ENCODE data around the gene VPS52. TPM values are rescaled to one million over a fixed set of nuclear protein-coding genes. Genes with fewer than 3 reads are reported as not detected.
"Not testable (repeated sequence)": the region's sequence is repeated elsewhere in the genome, so short reads cannot be mapped to it uniquely, and the experiment has no call there.

VPS52 gene
- total and polyA plus RNA-seq, 5 donors, result 31.1 to 39.1 (median 34.6) TPM

DNA sequence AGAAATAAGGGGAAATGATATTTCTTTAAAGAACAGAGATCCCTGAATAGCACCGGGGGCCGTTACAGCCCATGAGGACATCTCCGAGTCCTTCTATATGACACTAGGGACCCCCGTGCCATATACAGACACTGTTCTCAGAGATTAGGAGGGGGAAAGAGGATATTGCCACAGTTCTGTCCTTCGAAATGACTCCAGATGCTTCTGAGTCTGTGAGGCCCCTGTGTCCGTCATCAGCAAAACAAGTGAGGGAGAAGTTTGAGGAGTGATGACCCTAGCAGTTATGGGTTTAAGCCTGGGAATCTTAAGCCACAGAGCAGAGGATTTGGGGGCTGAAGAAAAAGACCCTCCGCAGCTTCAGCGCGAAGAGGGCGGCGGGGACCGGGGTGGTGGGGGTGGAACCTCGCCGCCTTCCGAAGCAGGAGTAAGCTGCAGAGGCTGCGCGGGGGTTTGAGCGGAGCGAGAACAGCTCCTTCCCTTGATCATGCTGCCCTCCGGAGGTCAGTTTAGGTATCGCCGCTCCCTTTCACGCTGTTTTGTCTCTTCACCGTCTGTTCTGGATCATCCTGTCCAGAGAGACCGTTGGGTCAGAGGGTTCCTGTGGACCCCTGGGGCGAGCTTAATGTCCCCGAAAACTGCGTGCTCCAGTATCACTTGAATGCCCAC is 23.6 kb downstream of the VPS52 start:
- Histone ChIP-seq H3K27ac (ENCODE audit: low read length) (peak overlapping the region; percentile 94), H3K9me3 (ENCODE audit: control insufficient read depth, low read length) (no peaks in the 10 kb centered on the region), H3K4me3 (ENCODE audit: low read length) (peak overlapping the region; percentile 47), H3K4me1 (ENCODE audit: control insufficient read depth, insufficient read depth, low read length) (peaks cover 4% of the 10 kb centered on the region), H3K27me3 (ENCODE audit: control insufficient read depth, insufficient read depth) (no peaks in the 10 kb centered on the region)
- intact Hi-C loops (cut with DNase I), result loop anchor here (1.0 to 10.0 kb wide), 6 partner anchors 73 to 231 kb away; no protein-coding TSS in a partner anchor
- ATAC-seq (peak; percentile 61 to 76), DNase-seq (peak; percentile 85 to 96 (median 94))
- WGBS, result 2% methylated on average over 28 of the region's 28 CpGs

DNA sequence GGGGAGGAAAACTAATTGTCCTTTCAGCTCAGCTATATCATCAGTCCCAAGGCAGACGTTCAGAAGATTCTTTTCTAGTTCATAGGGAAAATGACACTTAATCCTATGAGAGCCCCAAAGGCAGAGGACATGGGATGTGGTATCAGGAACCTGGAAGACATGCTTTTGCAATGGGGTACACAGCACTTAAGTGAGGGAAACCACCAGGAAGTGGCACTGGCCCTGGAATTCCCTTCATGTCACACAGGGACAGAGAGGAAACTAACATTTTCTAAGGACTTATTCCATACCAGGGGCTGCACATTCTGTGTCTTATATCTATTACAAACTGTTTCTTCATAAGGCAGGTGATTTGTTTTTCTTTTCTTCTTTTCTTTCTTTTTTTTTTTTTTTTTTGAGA is 28.2 kb downstream of the VPS52 start:
- intact Hi-C loops (cut with DNase I), result loop anchor here in 3 of 4 donors (5.0 to 10.0 kb wide), 3 partner anchors 69 to 119 kb away; no protein-coding TSS in a partner anchor
- Histone ChIP-seq H3K27ac (ENCODE audit: low read length) (no peak overlapping the region), H3K9me3 (ENCODE audit: control insufficient read depth, low read length) (no peaks in the 10 kb centered on the region), H3K4me3 (ENCODE audit: low read length) (no peak overlapping the region), H3K4me1 (ENCODE audit: control insufficient read depth, insufficient read depth, low read length) (no peaks in the 10 kb centered on the region), H3K27me3 (ENCODE audit: control insufficient read depth, insufficient read depth) (no peaks in the 10 kb centered on the region)
- ATAC-seq (no peak), DNase-seq (no peak)
- 30% methylated on average over 1 of the region's 1 CpG for WGBS

DNA sequence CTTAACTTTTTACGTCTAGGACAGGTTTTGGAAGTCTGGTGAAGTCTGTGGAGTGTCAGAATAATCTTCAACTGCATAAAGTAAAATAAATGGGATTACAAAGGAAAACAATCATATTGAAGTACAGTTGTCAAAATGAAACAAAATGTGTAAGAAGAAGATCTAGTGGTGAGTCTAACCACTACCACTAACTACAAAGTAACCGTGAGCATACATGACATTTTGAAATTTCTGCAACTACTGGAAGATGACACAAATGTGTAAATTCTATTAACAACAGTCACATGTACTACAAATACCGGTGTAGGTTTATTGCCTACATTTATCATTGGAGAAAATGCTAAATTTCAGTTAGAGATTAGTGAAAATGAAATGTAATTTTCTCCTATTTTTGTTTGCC is 29.7 kb downstream of the VPS52 start:
- intact Hi-C loops (cut with DNase I), result loop anchor here in 3 of 4 donors (5.0 to 10.0 kb wide), 3 partner anchors 67 to 117 kb away; no protein-coding TSS in a partner anchor
- no peak overlapping the region for H3K27ac ChIP-seq (ENCODE audit: low read length)
- ATAC-seq (no peak), DNase-seq (no peak)
- no peaks in the 10 kb centered on the region for H3K27me3 ChIP-seq (ENCODE audit: control insufficient read depth, insufficient read depth)
- 59% methylated on average over 3 of the region's 3 CpGs for WGBS
- no peaks in the 10 kb centered on the region for H3K4me1 ChIP-seq (ENCODE audit: control insufficient read depth, insufficient read depth, low read length)
- H3K4me3 ChIP-seq (ENCODE audit: low read length), result no peak overlapping the region
- H3K9me3 ChIP-seq (ENCODE audit: control insufficient read depth, low read length), result no peaks in the 10 kb centered on the region

DNA sequence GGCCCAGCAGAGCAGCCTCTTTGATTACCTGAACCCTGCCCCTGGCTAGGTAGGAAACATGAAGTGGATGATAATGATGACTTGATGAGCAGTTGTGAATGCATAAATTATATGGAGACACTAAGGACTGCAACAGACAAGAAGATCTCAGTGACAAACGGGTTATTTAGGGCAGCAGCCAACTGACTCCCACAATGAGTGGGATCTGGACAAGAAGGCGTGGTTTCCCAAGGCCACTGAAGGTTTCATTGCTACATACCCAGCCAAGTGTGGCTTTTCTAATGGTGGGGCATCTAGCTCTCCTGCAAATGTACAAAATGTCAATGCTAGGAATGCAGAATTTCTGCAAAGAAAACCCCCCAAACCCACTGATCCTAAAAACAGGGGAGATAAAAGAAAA is 33.9 kb downstream of the VPS52 start:
- H3K9me3 ChIP-seq (ENCODE audit: control insufficient read depth, low read length), result no peaks in the 10 kb centered on the region
- WGBS, result 58% methylated on average over 2 of the region's 2 CpGs
- H3K4me3 ChIP-seq (ENCODE audit: low read length), result no peak overlapping the region
- no peak overlapping the region for H3K27ac ChIP-seq (ENCODE audit: low read length)
- no peak for DNase-seq
- H3K27me3 ChIP-seq (ENCODE audit: control insufficient read depth, insufficient read depth), result no peaks in the 10 kb centered on the region
- ATAC-seq, result no peak
- H3K4me1 ChIP-seq (ENCODE audit: control insufficient read depth, insufficient read depth, low read length), result peaks cover 1% of the 10 kb centered on the region
- intact Hi-C loops (cut with DNase I), result no loop called here

DNA sequence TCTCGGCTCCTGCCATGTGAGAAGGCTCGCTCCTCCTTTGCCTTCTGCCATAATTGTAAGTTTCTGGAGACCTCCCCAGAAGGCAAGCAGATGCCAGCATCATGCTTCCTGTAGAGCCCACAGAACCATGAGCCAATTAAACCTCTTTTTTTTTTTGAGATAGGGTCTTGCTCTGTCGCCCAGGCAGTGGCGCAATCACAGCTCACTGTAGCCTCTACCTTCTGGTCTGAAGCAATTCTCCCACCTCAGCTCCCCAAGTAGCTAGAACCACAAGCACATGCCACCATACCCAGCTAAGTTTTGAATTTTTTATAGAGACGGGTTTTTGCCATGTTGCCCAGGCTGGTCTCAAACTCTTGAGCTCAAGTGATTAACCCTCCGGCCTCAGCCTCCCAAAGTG is 34.8 kb downstream of the VPS52 start:
- DNase-seq (no peak), ATAC-seq (no peak)
- H3K4me3 ChIP-seq (ENCODE audit: low read length), result no peak overlapping the region
- H3K27me3 ChIP-seq (ENCODE audit: control insufficient read depth, insufficient read depth), result no peaks in the 10 kb centered on the region
- H3K9me3 ChIP-seq (ENCODE audit: control insufficient read depth, low read length), result no peaks in the 10 kb centered on the region
- intact Hi-C loops (cut with DNase I), result no loop called here
- no peak overlapping the region for H3K27ac ChIP-seq (ENCODE audit: low read length)
- WGBS, result 87% methylated on average over 6 of the region's 6 CpGs
- H3K4me1 ChIP-seq (ENCODE audit: control insufficient read depth, insufficient read depth, low read length), result peaks cover 1% of the 10 kb centered on the region

DNA sequence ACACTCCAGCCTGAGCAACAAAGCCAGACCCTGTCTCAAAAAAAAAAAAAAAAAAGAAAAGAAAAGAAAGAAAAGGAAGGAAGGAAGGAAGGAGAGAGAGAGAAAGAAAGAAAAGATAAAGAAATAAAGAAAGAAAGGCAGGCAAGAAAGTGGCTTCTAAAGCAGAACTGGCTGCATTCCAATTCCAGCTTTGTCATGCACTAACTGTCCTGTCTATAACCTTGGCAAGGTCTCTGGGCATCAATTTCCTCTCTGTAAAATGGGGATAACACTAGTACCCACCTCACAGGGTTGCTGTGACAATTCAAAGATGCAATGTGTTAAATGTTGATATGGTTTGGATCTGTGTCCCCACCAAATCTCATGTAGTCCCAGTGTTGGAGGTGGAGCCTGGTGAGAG is 35.3 kb downstream of the VPS52 start:
- Histone ChIP-seq H3K9me3 (ENCODE audit: control insufficient read depth, low read length) (no peaks in the 10 kb centered on the region), H3K27me3 (ENCODE audit: control insufficient read depth, insufficient read depth) (no peaks in the 10 kb centered on the region)
- intact Hi-C loops (cut with DNase I), result no loop called here

DNA sequence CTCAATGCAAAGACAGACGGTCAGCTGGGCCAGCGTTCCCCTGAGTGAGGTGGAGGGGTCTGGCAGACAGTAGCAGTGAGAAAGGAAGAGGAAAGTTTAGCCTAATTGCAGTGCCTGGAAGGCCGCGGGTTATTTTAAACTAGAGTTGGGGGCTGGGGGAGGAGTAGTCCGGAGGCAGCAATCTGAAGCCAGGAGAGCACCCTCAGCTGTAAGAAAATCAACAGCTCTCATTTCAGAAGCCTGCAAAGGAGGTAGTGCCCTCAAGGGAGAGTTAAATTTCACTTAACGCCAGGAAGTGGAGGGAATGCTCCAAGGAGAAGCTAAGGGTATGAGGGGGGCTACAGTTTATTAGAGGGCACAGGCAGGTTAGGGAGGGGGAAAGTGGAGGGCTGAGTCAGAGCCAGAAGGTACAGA is 36.4 kb downstream of the VPS52 start:
- H3K27ac ChIP-seq (ENCODE audit: low read length), result no peak overlapping the region
- intact Hi-C loops (cut with DNase I), result no loop called here
- H3K4me1 ChIP-seq (ENCODE audit: control insufficient read depth, insufficient read depth, low read length), result peaks cover 1% of the 10 kb centered on the region
- WGBS, result 16% methylated on average over 6 of the region's 6 CpGs
- no peaks in the 10 kb centered on the region for H3K9me3 ChIP-seq (ENCODE audit: control insufficient read depth, low read length)
- H3K27me3 ChIP-seq (ENCODE audit: control insufficient read depth, insufficient read depth), result no peaks in the 10 kb centered on the region
- no peak for ATAC-seq
- no peak for DNase-seq
- H3K4me3 ChIP-seq (ENCODE audit: low read length), result no peak overlapping the region

More for the DNA sequence above, 35.3 kb downstream of the VPS52 start:
- Histone ChIP-seq H3K4me3 (ENCODE audit: low read length) (no peak overlapping the region), H3K27ac (ENCODE audit: low read length) (no peak overlapping the region), H3K4me1 (ENCODE audit: control insufficient read depth, insufficient read depth, low read length) (peaks cover 1% of the 10 kb centered on the region)
- DNase-seq (no peak), ATAC-seq (no peak)

DNA sequence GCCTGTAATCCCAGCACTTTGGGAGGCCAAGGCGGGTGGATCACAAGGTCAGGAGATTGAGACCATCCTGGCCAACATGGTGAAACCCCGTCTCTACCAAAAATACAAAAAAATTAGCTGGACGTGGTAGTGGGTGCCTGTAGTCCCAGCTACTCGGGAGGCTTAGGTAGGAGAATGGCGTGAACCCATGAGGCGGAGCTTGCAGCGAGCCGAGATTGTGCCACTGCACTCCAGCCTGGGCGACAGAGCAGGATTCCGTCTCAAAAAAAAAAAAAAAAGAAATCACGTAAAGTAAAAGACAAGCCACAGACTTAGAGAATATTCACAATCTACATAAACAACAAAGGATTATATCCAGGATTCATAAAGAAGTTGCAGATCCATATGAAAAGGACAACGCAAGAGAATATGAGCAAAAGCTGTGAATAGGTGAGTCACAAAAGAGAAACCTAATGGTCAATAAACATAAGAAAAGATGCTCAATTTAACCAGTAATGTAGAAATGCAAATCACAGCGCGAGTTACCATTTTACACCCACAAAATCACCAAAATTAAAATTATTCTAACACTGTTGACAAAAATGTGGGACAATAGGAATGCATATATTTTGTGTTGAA is 45.1 kb downstream of the VPS52 start:
- H3K4me3 ChIP-seq (ENCODE audit: low read length); DNase-seq; H3K27ac ChIP-seq (ENCODE audit: low read length); ATAC-seq; intact Hi-C loops (cut with DNase I); H3K4me1 ChIP-seq (ENCODE audit: control insufficient read depth, insufficient read depth, low read length); H3K27me3 ChIP-seq (ENCODE audit: control insufficient read depth, insufficient read depth); H3K9me3 ChIP-seq (ENCODE audit: control insufficient read depth, low read length): not testable (repeated sequence)
- WGBS, result 45% methylated on average over 14 of the region's 14 CpGs

DNA sequence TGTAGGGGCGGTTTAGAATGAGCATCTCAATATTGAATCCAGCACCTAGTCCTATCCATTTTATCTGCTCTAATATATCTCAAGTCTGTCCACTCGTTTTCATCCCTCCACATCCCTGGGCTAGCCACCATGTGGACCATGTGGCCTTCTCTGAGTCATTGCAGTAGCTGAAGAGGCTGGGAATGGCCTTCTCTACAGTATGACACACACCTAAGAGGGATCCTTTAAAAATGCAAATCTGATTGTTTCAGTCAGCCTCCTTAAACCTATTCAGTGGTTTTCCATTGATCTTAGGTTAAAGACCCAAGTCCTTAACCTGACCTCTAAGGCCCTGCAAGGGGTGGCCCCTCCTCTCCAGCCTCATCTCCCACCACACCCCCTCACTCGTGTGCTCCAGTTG is 54.0 kb downstream of the VPS52 start:
- no peaks in the 10 kb centered on the region for H3K9me3 ChIP-seq (ENCODE audit: control insufficient read depth, low read length)
- ATAC-seq (no peak), DNase-seq (no peak)
- H3K4me1 ChIP-seq (ENCODE audit: control insufficient read depth, insufficient read depth, low read length), result no peaks in the 10 kb centered on the region
- H3K27ac ChIP-seq (ENCODE audit: low read length), result no peak overlapping the region
- intact Hi-C loops (cut with DNase I), result no loop called here
- no peak overlapping the region for H3K4me3 ChIP-seq (ENCODE audit: low read length)
- 54% methylated on average over 3 of the region's 3 CpGs for WGBS
- H3K27me3 ChIP-seq (ENCODE audit: control insufficient read depth, insufficient read depth), result no peaks in the 10 kb centered on the region

DNA sequence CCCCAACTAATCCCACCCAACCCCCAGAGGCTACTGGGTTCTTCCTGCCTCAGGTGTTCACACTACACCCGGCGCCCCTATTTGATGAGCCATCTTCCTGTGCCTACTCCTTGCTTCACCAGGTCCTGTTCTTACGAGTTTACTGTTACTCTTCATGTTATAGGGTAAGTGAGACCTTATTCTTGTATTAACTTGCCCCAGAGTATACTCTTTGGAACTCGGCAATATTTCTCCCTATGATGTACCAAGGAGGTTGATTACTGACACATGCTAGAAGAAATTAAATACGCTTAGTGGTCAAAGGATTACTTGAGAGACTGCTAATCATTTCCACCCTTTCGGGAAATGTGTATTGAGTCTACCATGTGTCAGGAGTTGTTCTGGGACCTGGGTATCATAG is 54.4 kb downstream of the VPS52 start:
- intact Hi-C loops (cut with DNase I), result no loop called here
- no peak for ATAC-seq
- Histone ChIP-seq H3K9me3 (ENCODE audit: control insufficient read depth, low read length) (no peaks in the 10 kb centered on the region), H3K27ac (ENCODE audit: low read length) (no peak overlapping the region), H3K4me1 (ENCODE audit: control insufficient read depth, insufficient read depth, low read length) (no peaks in the 10 kb centered on the region), H3K27me3 (ENCODE audit: control insufficient read depth, insufficient read depth) (no peaks in the 10 kb centered on the region), H3K4me3 (ENCODE audit: low read length) (no peak overlapping the region)
- DNase-seq, result no peak
- WGBS, result 84% methylated on average over 6 of the region's 6 CpGs

DNA sequence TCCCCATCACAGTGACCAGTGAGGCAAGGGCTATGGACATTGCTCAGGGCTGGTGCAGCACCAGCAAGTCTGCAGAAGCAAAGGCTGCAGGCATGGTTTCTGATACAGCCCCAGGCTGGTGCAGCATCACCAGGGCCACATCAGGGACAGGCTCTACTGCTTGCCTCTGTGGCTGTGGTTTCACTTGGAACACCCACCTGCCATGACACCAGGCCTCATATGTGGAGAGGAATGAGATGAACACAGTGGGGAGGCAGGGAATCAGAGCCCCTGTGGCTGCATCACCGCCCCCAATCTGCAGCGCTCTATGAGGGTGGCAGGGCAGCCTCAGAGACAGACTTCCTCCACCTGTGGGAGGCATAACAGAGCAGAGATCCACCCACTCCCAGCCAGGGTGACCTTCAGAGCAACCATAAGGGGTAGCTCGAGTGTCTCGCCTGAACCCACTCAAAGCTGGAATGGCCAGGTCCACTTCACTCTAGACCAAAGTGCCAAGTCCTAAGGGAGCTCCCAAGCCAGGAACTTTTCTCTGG is 55.5 kb downstream of the VPS52 start:
- Histone ChIP-seq H3K9me3 (ENCODE audit: control insufficient read depth, low read length) (no peaks in the 10 kb centered on the region), H3K4me1 (ENCODE audit: control insufficient read depth, insufficient read depth, low read length) (no peaks in the 10 kb centered on the region), H3K27me3 (ENCODE audit: control insufficient read depth, insufficient read depth) (no peaks in the 10 kb centered on the region), H3K4me3 (ENCODE audit: low read length) (no peak overlapping the region), H3K27ac (ENCODE audit: low read length) (no peak overlapping the region)
- intact Hi-C loops (cut with DNase I), result no loop called here
- ATAC-seq (no peak), DNase-seq (no peak)
- WGBS, result 82% methylated on average over 4 of the region's 4 CpGs
